ENCODE measurements around the gene ANO3. TPM values are rescaled to one million over a fixed set of nuclear protein-coding genes. Genes with fewer than 3 reads are reported as not detected.

The ANO3 gene
- total RNA-seq, result under 1 TPM; 0.12 to 0.13 TPM

DNA sequence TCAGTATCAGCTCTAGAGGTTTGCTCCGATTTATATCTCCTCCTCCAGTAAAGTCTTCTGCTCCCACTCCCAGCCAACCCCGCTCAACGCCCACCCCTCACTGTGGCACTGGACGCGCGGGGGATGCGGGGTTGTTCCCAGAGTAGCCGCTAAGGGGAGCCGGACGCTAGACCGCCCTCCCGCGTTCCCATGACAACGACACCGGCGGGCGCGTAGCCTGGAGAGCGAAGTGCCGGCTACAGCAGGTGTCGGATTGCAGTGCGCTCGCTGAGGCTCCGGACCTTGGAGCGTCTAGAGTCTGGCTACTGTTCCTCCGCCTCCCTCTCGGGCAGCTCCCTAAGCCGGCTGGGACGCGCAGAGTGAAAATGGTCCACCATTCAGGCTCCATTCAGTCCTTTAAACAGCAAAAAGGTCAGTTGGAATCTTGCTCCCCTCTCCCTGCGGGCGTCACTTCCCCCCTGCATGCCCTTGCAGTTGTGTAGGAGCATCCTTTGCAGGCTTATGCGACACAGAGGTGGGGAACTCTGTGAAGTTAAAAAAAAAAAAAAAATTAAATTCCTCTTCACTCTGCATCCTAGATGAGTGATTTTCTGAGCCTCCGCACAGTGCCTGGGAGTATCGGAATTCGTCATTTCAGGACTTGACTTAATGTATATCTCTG lies at the start of gene ANO3:
Gene ANO3, plus strand, starts transcription at position 220 of the 661 bp plus-strand sequence. Its CDS starts 146 bp downstream, at position 366.
- Histone ChIP-seq H3K4me1 (no peaks in the 10 kb centered on the region), H3K36me3 (no peaks in the 10 kb centered on the region), H3K27ac (no peak within 1 kb of the TSS), H3K27me3 (peaks cover 4% of the 10 kb centered on the region), H3K4me3 (no peak within 1 kb of the TSS), H3K9ac (ENCODE audit: low read depth in 2 of 2, low read length in 2 of 2) (no peak within 1 kb of the TSS), H3K9me3 (no peaks in the 10 kb centered on the region)
- intact Hi-C loops (cut with DNase I), result no loop called here
- DNase-seq, result peak; percentile 31
- TF ChIP-seq, protein P1, sequence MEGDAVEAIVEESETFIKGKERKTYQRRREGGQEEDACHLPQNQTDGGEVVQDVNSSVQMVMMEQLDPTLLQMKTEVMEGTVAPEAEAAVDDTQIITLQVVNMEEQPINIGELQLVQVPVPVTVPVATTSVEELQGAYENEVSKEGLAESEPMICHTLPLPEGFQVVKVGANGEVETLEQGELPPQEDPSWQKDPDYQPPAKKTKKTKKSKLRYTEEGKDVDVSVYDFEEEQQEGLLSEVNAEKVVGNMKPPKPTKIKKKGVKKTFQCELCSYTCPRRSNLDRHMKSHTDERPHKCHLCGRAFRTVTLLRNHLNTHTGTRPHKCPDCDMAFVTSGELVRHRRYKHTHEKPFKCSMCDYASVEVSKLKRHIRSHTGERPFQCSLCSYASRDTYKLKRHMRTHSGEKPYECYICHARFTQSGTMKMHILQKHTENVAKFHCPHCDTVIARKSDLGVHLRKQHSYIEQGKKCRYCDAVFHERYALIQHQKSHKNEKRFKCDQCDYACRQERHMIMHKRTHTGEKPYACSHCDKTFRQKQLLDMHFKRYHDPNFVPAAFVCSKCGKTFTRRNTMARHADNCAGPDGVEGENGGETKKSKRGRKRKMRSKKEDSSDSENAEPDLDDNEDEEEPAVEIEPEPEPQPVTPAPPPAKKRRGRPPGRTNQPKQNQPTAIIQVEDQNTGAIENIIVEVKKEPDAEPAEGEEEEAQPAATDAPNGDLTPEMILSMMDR (IDR thresholded peaks at IDR 0.05), result peak; percentile 12

DNA sequence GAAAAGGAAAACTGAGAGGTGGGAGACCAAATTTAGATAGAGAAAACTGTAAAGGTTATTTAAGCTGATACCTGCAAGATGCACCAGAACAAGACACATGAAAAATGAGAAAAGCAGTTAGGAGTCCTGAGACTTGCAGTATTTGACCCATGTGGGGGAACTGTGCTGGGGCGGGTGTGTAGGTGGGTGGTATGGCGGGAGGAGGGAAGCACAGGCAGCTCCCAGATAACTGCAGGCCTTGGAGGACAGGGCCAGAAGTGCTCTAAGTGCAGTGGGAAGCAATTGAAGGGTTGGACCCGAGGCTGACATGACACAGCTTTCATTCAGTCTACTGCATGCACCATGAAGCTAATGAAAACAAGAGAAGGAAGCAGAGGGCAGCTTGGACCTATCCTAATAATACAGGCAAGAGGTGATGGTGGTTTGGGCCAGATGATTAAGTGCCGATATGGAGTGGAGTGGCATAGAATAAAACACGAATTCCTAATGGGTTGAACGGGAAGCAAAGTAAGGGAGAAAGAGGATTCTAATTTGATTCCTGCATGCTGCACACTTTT lies 48.0 kb upstream of the ANO3 start:
- Histone ChIP-seq H3K9ac (ENCODE audit: low read depth in 2 of 2, low read length in 2 of 2) (no peak overlapping the region), H3K9me3 (no peaks in the 10 kb centered on the region), H3K27ac (no peak overlapping the region), H3K36me3 (no peaks in the 10 kb centered on the region), H3K4me1 (no peaks in the 10 kb centered on the region), H3K27me3 (no peaks in the 10 kb centered on the region), H3K4me3 (no peak overlapping the region)
- TF ChIP-seq, protein P1 (IDR thresholded peaks at IDR 0.05), result no peak
- intact Hi-C loops (cut with DNase I), result no loop called here
- DNase-seq, result no peak

DNA sequence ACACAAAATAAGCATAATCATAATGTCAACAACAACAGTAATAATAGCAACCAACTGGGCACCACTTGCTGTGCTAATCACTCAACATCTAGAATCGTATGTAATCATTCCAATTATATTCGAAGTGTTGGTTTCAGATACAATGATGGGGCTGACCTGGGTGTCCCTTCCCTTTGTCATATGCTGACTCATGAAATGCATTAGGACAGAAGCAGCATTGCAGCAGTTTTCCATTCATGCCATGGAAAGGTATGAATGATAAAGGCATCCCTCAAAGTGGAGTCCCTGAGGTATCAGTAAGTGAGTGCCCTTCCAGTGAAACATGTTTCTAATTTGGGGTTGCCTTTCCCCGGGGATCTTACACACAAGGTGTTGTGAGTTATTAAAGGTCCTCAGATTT lies 46.3 kb upstream of the ANO3 start:
- TF ChIP-seq, protein P1 (IDR thresholded peaks at IDR 0.05), result no peak
- H3K36me3 ChIP-seq, result no peaks in the 10 kb centered on the region
- no peaks in the 10 kb centered on the region for H3K9me3 ChIP-seq
- H3K27ac ChIP-seq, result no peak overlapping the region
- no peak overlapping the region for H3K9ac ChIP-seq (ENCODE audit: low read depth in 2 of 2, low read length in 2 of 2)
- H3K4me3 ChIP-seq, result no peak overlapping the region
- no peak for DNase-seq
- no peaks in the 10 kb centered on the region for H3K4me1 ChIP-seq
- intact Hi-C loops (cut with DNase I), result no loop called here
- H3K27me3 ChIP-seq, result no peaks in the 10 kb centered on the region

DNA sequence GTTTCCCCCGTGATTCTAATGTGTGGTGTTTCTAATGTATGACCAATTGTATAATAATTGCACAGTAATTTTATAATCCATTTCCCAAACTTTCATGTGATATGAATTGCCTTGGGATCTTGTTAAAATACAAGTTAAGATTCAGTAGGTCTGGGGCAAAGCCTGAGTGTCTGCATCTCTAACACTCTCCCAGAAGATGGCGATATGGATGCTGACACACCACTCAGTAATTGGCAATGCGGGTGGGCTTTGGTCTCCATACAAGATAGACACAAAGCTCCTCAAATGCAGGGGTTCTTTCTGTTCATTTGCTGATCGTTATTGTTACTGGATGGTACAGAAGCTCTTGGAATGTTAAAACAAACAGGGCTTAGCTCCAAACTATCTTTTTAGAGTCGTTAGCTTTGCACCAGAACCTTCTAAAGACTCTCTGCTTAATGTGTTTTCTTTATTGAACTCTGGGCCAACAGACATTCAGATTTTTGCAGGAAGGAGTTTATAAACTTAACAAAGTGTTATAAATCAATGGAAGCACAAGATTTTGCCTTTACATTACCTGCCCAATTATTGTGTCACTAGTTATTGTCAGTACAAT lies 45.4 kb upstream of the ANO3 start:
- TF ChIP-seq, protein P1 (IDR thresholded peaks at IDR 0.05), result no peak
- Histone ChIP-seq H3K9ac (ENCODE audit: low read depth in 2 of 2, low read length in 2 of 2) (no peak overlapping the region), H3K4me3 (no peak overlapping the region), H3K4me1 (no peaks in the 10 kb centered on the region), H3K27ac (no peak overlapping the region), H3K36me3 (no peaks in the 10 kb centered on the region), H3K27me3 (no peaks in the 10 kb centered on the region), H3K9me3 (no peaks in the 10 kb centered on the region)
- DNase-seq, result no peak
- intact Hi-C loops (cut with DNase I), result no loop called here

DNA sequence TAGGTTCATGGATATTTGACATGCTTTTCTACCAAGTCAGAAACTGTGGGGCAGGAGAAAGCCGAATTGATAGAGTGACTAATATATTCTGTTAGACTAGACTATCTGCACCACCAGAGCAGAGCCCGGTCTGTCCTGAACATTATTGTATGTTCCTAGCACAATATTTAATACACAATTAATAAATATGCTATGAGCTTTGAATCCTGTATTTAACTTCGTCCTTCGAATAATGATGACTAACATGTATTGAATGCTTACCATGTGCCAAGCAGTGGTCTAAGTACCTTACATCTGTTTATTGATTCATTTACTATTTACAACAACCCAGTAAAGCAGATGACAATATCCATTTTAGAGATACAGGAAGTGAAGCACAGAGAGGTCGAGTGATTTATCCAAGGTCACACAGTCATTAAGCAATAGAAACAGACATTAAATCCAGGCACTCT lies 44.8 kb upstream of the ANO3 start:
- H3K9ac ChIP-seq (ENCODE audit: low read depth in 2 of 2, low read length in 2 of 2), result no peak overlapping the region
- intact Hi-C loops (cut with DNase I), result no loop called here
- TF ChIP-seq, protein P1 (IDR thresholded peaks at IDR 0.05), result no peak
- H3K4me1 ChIP-seq, result no peaks in the 10 kb centered on the region
- no peak for DNase-seq
- H3K27ac ChIP-seq, result no peak overlapping the region
- H3K27me3 ChIP-seq, result no peaks in the 10 kb centered on the region
- H3K9me3 ChIP-seq, result no peaks in the 10 kb centered on the region
- H3K4me3 ChIP-seq, result no peak overlapping the region
- H3K36me3 ChIP-seq, result no peaks in the 10 kb centered on the region
